ENCODE results near the gene FSD1L. TPM values are rescaled to one million over a fixed set of nuclear protein-coding genes. Genes with fewer than 3 reads are reported as not detected.

The FSD1L gene
- total and polyA plus RNA-seq, 2 experiments from 2014 or later = 5.2 to 7.1 TPM

GRCh38 chr9:105414947-105415661 is 32.7 kb upstream of the FSD1L start:
- TF ChIP-seq CTCF (conservative IDR thresholded peaks at IDR 0.05; ENCODE audit: low read depth in 2 of 2) = peak; percentile 93 to 96
- TF ChIP-seq ZNF114 (CRISPR knock-in tag; IDR thresholded peaks at IDR 0.05) = no peak
- H3K27ac ChIP-seq (ENCODE audit: low read depth) = no peak overlapping the region
- Mint-ChIP-seq H3K4me1 (peaks cover 19% of the 10 kb centered on the region; the same call in 2 of the 3 replicates), H3K27me3 (ENCODE audit: insufficient read depth, low read depth, poor library complexity) (no peaks in the 10 kb centered on the region), H3K36me3 (ENCODE audit: low read depth) (peaks cover 10% of the 10 kb centered on the region; the same call in 2 of the 3 replicates), H3K27ac (no peak overlapping the region), H3K4me3 (peak overlapping the region; percentile 61; the same call in 2 of the 3 replicates), H3K9me3 (peaks cover 10% of the 10 kb centered on the region; the same call in 2 of the 3 replicates)
- no peaks in the 10 kb centered on the region; the same call in 1 of the 2 replicates for H3K4me1 ChIP-seq (ENCODE audit: insufficient read depth)
- no peaks in the 10 kb centered on the region for H3K36me3 ChIP-seq (ENCODE audit: insufficient read depth)
- ATAC-seq (peak; percentile 93), DNase-seq (ENCODE audit: low spot score) (peak; percentile 90)
- H3K79me2 ChIP-seq (replicated peaks; ENCODE audit: insufficient read depth) = no peaks in the 10 kb centered on the region
- H2AFZ ChIP-seq = peak overlapping the region; percentile 4; the same call in 1 of the 2 replicates
- H3K27me3 ChIP-seq (ENCODE audit: insufficient read depth) = peaks cover 7% of the 10 kb centered on the region; the same call in 1 of the 2 replicates
- H4K20me1 ChIP-seq (replicated peaks; ENCODE audit: insufficient read depth) = no peaks in the 10 kb centered on the region
- H3K4me2 ChIP-seq = peak overlapping the region; percentile 67; the same call in 1 of the 2 replicates
- no peaks in the 10 kb centered on the region for H3F3A ChIP-seq (replicated peaks; ENCODE audit: low read depth)
- H3K4me3 ChIP-seq = peak overlapping the region; percentile 39; the same call in 1 of the 2 replicates
- H3K9me2 ChIP-seq (ENCODE audit: insufficient read depth) = no peaks in the 10 kb centered on the region

- ATAC-seq (no peak), DNase-seq (ENCODE audit: low spot score) (no peak)
- H3K4me1 ChIP-seq (ENCODE audit: insufficient read depth) = no peaks in the 10 kb centered on the region; the same call in 1 of the 2 replicates
- H4K20me1 ChIP-seq (replicated peaks; ENCODE audit: insufficient read depth) = no peaks in the 10 kb centered on the region
- H2AFZ ChIP-seq = no peak overlapping the region
- no peak overlapping the region for H3K4me3 ChIP-seq
- H3K79me2 ChIP-seq (replicated peaks; ENCODE audit: insufficient read depth) = no peaks in the 10 kb centered on the region
- no peaks in the 10 kb centered on the region for H3K36me3 ChIP-seq (ENCODE audit: insufficient read depth)
- no peaks in the 10 kb centered on the region for H3K9me2 ChIP-seq (ENCODE audit: insufficient read depth)
- Mint-ChIP-seq H3K27me3 (ENCODE audit: insufficient read depth, low read depth, poor library complexity) (no peaks in the 10 kb centered on the region), H3K9me3 (peaks cover 8% of the 10 kb centered on the region; the same call in 2 of the 3 replicates), H3K4me1 (peaks cover 19% of the 10 kb centered on the region; the same call in 2 of the 3 replicates), H3K4me3 (no peak overlapping the region), H3K36me3 (ENCODE audit: low read depth) (peaks cover 10% of the 10 kb centered on the region; the same call in 2 of the 3 replicates), H3K27ac (no peak overlapping the region)
- no peak overlapping the region for H3K27ac ChIP-seq (ENCODE audit: low read depth)
- H3F3A ChIP-seq (replicated peaks; ENCODE audit: low read depth) = no peaks in the 10 kb centered on the region
- TF ChIP-seq CREB1 (CRISPR knock-in tag; IDR thresholded peaks at IDR 0.05; ENCODE audit: low read depth) (no peak), STAT1 (IDR thresholded peaks at IDR 0.05; ENCODE audit: unreplicated experiment) (no peak), NANOG (IDR thresholded peaks at IDR 0.05; ENCODE audit: borderline replicate concordance) (peak; percentile 41; the same call in 1 of the 2 replicates), ZNF114 (CRISPR knock-in tag; IDR thresholded peaks at IDR 0.05) (no peak), ZNF331 (CRISPR knock-in tag; IDR thresholded peaks at IDR 0.05; ENCODE audit: low read depth) (no peak), ETS1 (IDR thresholded peaks at IDR 0.05) (no peak)
- H3K27me3 ChIP-seq (ENCODE audit: insufficient read depth) = peaks cover 7% of the 10 kb centered on the region; the same call in 1 of the 2 replicates
- no peak overlapping the region for H3K4me2 ChIP-seq
Measured at GRCh38 chr9:105415662-105415980, 32.2 kb upstream of the FSD1L start.
